Neural progenitor cell (in vitro differentiated cells): ENCODE measurements around the gene TUBGCP3. TPM values are rescaled to one million over a fixed set of nuclear protein-coding genes. Genes with fewer than 3 reads are reported as not detected.

ENCODE experiments used
- DNase-seq: peaks from one replicate; pipeline ENCODE4 v3.0.0-alpha.2; 2016; ENCODE audit warnings: low spot score
- H2AFZ ChIP-seq: fragments of 200-600 bp; sonication (generic); replicated peaks from 2 replicates; pipeline ENCODE4 v1.6.1; 2016; ENCODE audit warnings: antibody characterized with exemption
- H3F3A ChIP-seq: fragments of 200-600 bp; sonication (generic); 2 replicates; pipeline ENCODE4 v1.6.1; 2016; ENCODE audit warnings: antibody characterized with exemption, low read depth
- H3K27ac ChIP-seq: fragments of 200-600 bp; sonication (generic); 2 replicates; pipeline ENCODE4 v1.5.1; 2016; ENCODE audit warnings: mild to moderate bottlenecking
- H3K27me3 ChIP-seq: fragments of 200-600 bp; sonication (generic); 2 replicates; pipeline ENCODE4 v1.6.1; 2016; ENCODE audit warnings: mild to moderate bottlenecking, moderate library complexity
- H3K36me3 ChIP-seq: fragments of 200-600 bp; sonication (generic); 2 replicates; pipeline ENCODE4 v1.5.1; 2016
- H3K4me1 ChIP-seq: fragments of 200-600 bp; sonication (generic); 2 replicates; pipeline ENCODE4 v1.6.1; 2016; ENCODE audit warnings: mixed run types
- H3K4me2 ChIP-seq: fragments of 200-600 bp; sonication (generic); 2 replicates; pipeline ENCODE4 v1.6.1; 2016
- H3K4me3 ChIP-seq: fragments of 200-600 bp; sonication (generic); 2 replicates; pipeline ENCODE4 v1.5.1; 2016
- H3K79me2 ChIP-seq: fragments of 200-600 bp; sonication (generic); 2 replicates; pipeline ENCODE4 v1.6.1; 2016; ENCODE audit warnings: low read depth
- H3K9ac ChIP-seq: fragments of 200-600 bp; sonication (generic); 2 replicates; pipeline ENCODE4 v1.6.1; 2016
- H3K9me3 ChIP-seq: fragments of 200-600 bp; sonication (generic); 2 replicates; pipeline ENCODE4 v1.5.1; 2016; ENCODE audit warnings: low read depth
- H4K20me1 ChIP-seq: fragments of 200-600 bp; sonication (generic); 2 replicates; pipeline ENCODE4 v1.6.1; 2016; ENCODE audit warnings: low read depth
- H3K27ac Mint-ChIP-seq: 3 replicates; pipeline ENCODE4 v1.8.0; 2021; ENCODE audit warnings: mixed read lengths
- H3K27me3 Mint-ChIP-seq: 2 replicates; pipeline ENCODE4 v1.8.0; 2022; ENCODE audit warnings: low read depth, mild to moderate bottlenecking, inconsistent platforms, moderate library complexity, mixed read lengths; ENCODE audit not compliant: insufficient read depth
- H3K36me3 Mint-ChIP-seq: 3 replicates; pipeline ENCODE4 v1.8.0; 2021; ENCODE audit warnings: mixed read lengths
- H3K4me1 Mint-ChIP-seq: 3 replicates; pipeline ENCODE4 v1.8.0; 2021; ENCODE audit warnings: mixed read lengths
- H3K4me3 Mint-ChIP-seq: 3 replicates; pipeline ENCODE4 v1.8.0; 2021; ENCODE audit warnings: mild to moderate bottlenecking, moderate library complexity, mixed read lengths
- H3K9me3 Mint-ChIP-seq: 3 replicates; pipeline ENCODE4 v1.8.0; 2020; ENCODE audit warnings: mixed read lengths
- EZH2 ChIP-seq: fragments of 200-600 bp; sonication (generic); IDR thresholded peaks from 2 replicates; pipeline ENCODE4 v1.6.1; 2017; ENCODE audit warnings: antibody characterized with exemption, mild to moderate bottlenecking, moderate library complexity
- EZH2phosphoT487 ChIP-seq: fragments of 200-600 bp; sonication (generic); IDR thresholded peaks from 2 replicates; pipeline ENCODE4 v1.6.1; 2017; ENCODE audit warnings: antibody characterized with exemption
- total RNA-seq: library from RNA; depleted of rRNA; stranded (reverse); fragments of >200 nt; gene quantifications from 2 replicates; pipeline ENCODE4 v1.2.3, GENCODE V29; 2015; ENCODE audit warnings: low replicate concordance
- TF ChIP-seq, protein P1 (sequence below): fragments of 200-600 bp; sonication (generic); IDR thresholded peaks from 2 replicates; pipeline ENCODE4 v1.5.1; 2017; ENCODE audit warnings: antibody characterized with exemption, mild to moderate bottlenecking

TUBGCP3 gene
- total RNA-seq, 1 donor from 2014 or later: 33.6 TPM

GRCh38 chr13:112469071-112469745, 118.7 kb downstream of the TUBGCP3 start:
- Mint-ChIP-seq H3K4me1 (no peaks in the 10 kb centered on the region), H3K4me3 (no peak overlapping the region), H3K9me3 (peaks cover 10% of the 10 kb centered on the region), H3K27ac (no peak overlapping the region), H3K27me3 (no peaks in the 10 kb centered on the region), H3K36me3 (no peaks in the 10 kb centered on the region)
- no peak for TF ChIP-seq EZH2
- no peak for TF ChIP-seq EZH2phosphoT487
- TF ChIP-seq, protein P1, sequence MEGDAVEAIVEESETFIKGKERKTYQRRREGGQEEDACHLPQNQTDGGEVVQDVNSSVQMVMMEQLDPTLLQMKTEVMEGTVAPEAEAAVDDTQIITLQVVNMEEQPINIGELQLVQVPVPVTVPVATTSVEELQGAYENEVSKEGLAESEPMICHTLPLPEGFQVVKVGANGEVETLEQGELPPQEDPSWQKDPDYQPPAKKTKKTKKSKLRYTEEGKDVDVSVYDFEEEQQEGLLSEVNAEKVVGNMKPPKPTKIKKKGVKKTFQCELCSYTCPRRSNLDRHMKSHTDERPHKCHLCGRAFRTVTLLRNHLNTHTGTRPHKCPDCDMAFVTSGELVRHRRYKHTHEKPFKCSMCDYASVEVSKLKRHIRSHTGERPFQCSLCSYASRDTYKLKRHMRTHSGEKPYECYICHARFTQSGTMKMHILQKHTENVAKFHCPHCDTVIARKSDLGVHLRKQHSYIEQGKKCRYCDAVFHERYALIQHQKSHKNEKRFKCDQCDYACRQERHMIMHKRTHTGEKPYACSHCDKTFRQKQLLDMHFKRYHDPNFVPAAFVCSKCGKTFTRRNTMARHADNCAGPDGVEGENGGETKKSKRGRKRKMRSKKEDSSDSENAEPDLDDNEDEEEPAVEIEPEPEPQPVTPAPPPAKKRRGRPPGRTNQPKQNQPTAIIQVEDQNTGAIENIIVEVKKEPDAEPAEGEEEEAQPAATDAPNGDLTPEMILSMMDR: no peak
- Histone ChIP-seq H4K20me1 (no peaks in the 10 kb centered on the region), H3K27me3 (no peaks in the 10 kb centered on the region), H3F3A (no peaks in the 10 kb centered on the region), H3K4me2 (no peak overlapping the region), H3K27ac (no peak overlapping the region), H3K4me3 (no peak overlapping the region), H3K9ac (no peak overlapping the region), H3K36me3 (no peaks in the 10 kb centered on the region), H2AFZ (no peak overlapping the region), H3K9me3 (no peaks in the 10 kb centered on the region), H3K79me2 (no peaks in the 10 kb centered on the region), H3K4me1 (no peaks in the 10 kb centered on the region)
- DNase-seq: no peak

GRCh38 chr13:112468069-112468468, 119.9 kb downstream of the TUBGCP3 start:
- H3K27ac ChIP-seq: no peak overlapping the region
- H3K36me3 Mint-ChIP-seq: no peaks in the 10 kb centered on the region
- H3K9me3 ChIP-seq: no peaks in the 10 kb centered on the region
- no peak overlapping the region for H2AFZ ChIP-seq
- H3F3A ChIP-seq: no peaks in the 10 kb centered on the region
- H3K4me3 ChIP-seq: no peak overlapping the region
- H3K9me3 Mint-ChIP-seq: peaks cover 10% of the 10 kb centered on the region
- H3K27me3 Mint-ChIP-seq: no peaks in the 10 kb centered on the region
- H3K4me1 Mint-ChIP-seq: no peaks in the 10 kb centered on the region
- TF ChIP-seq, protein P1: no peak
- TF ChIP-seq EZH2phosphoT487 (no peak), EZH2 (no peak)
- no peak overlapping the region for H3K4me3 Mint-ChIP-seq
- H3K4me2 ChIP-seq: no peak overlapping the region
- no peaks in the 10 kb centered on the region for H3K4me1 ChIP-seq
- no peak overlapping the region for H3K27ac Mint-ChIP-seq
- no peaks in the 10 kb centered on the region for H4K20me1 ChIP-seq
- H3K79me2 ChIP-seq: no peaks in the 10 kb centered on the region
- H3K9ac ChIP-seq: no peak overlapping the region
- no peaks in the 10 kb centered on the region for H3K36me3 ChIP-seq
- no peaks in the 10 kb centered on the region for H3K27me3 ChIP-seq
- no peak for DNase-seq

- H3F3A ChIP-seq: no peaks in the 10 kb centered on the region
- H3K4me3 Mint-ChIP-seq: no peak overlapping the region
- H3K36me3 Mint-ChIP-seq: no peaks in the 10 kb centered on the region
- H3K9me3 Mint-ChIP-seq: peaks cover 14% of the 10 kb centered on the region
- no peak for DNase-seq
- no peaks in the 10 kb centered on the region for H3K4me1 ChIP-seq
- H3K27ac ChIP-seq: no peak overlapping the region
- H3K4me1 Mint-ChIP-seq: no peaks in the 10 kb centered on the region
- H3K27me3 ChIP-seq: no peaks in the 10 kb centered on the region
- H3K9ac ChIP-seq: no peak overlapping the region
- no peak overlapping the region for H3K4me2 ChIP-seq
- no peak overlapping the region for H3K4me3 ChIP-seq
- no peaks in the 10 kb centered on the region for H3K79me2 ChIP-seq
- no peaks in the 10 kb centered on the region for H3K27me3 Mint-ChIP-seq
- H3K36me3 ChIP-seq: no peaks in the 10 kb centered on the region
- no peaks in the 10 kb centered on the region for H3K9me3 ChIP-seq
- no peaks in the 10 kb centered on the region for H4K20me1 ChIP-seq
- no peak overlapping the region for H2AFZ ChIP-seq
- TF ChIP-seq EZH2phosphoT487 (no peak), EZH2 (no peak)
- TF ChIP-seq, protein P1: no peak
- H3K27ac Mint-ChIP-seq: no peak overlapping the region
Observed at GRCh38 chr13:112467236-112467635, 120.7 kb downstream of the TUBGCP3 start.
